Naive thymus-derived CD8-positive, alpha-beta T cell (primary cell): Measurements from ENCODE around the gene CFAP20DC. TPM values are rescaled to one million over a fixed set of nuclear protein-coding genes. Genes with fewer than 3 reads are reported as not detected.
"Not testable (repeated sequence)": the region's sequence is repeated elsewhere in the genome, so short reads cannot be mapped to it uniquely, and the experiment has no call there.

Experiments
- ATAC-seq, 2 donors: fragments of 150-1000 bp; cut with Tn5 transposase in 1 of 2; sonication (Bioruptor Pico), chemical (Tn5 transposase) in 1 of 2; 1 replicate in 1 of 2; 2 replicates in 1 of 2; pipeline ENCODE4 v1.10.0; 2021; ENCODE audit warnings: mild to moderate bottlenecking in 2 of 2, moderate library complexity in 2 of 2
- POLR2A ChIA-PET: fragments of 350-600 bp; sonication (Branson Sonifier 250); formaldehyde crosslinking; loops from one replicate; lab custom pipeline; 2021; ENCODE audit warnings: antibody characterized with exemption; lab: Charles Lee
- DNase-seq, 10 donors: peaks; one replicate each; pipeline versions ENCODE4 v3.0.0 to v3.0.0-alpha.2; 2020 to 2022
- H3K27ac Mint-ChIP-seq, 10 donors: one replicate each; pipeline ENCODE4 v1.8.0; 2020 to 2022; ENCODE audit warnings: mild to moderate bottlenecking in 10 of 10, mixed read lengths in 10 of 10, moderate library complexity in 4 of 10, inconsistent platforms in 1 of 10
- H3K27me3 Mint-ChIP-seq, 5 donors: one replicate each; pipeline ENCODE4 v1.8.0; 2021 to 2022; ENCODE audit warnings: mixed read lengths in 5 of 5
- H3K36me3 Mint-ChIP-seq, 3 donors: one replicate each; pipeline ENCODE4 v1.8.0; 2020 to 2022; ENCODE audit warnings: mixed read lengths in 3 of 3, mild to moderate bottlenecking in 2 of 3, inconsistent platforms in 1 of 3
- H3K4me1 Mint-ChIP-seq, 4 donors: one replicate each; pipeline ENCODE4 v1.8.0; 2021 to 2022; ENCODE audit warnings: mixed read lengths in 4 of 4
- H3K4me3 Mint-ChIP-seq, 10 donors: one replicate each; pipeline ENCODE4 v1.8.0; 2020 to 2022; ENCODE audit warnings: mild to moderate bottlenecking in 10 of 10, mixed read lengths in 10 of 10, moderate library complexity in 6 of 10, inconsistent platforms in 1 of 10
- H3K9me3 Mint-ChIP-seq, 9 donors: one replicate each; pipeline ENCODE4 v1.8.0; 2020 to 2022; ENCODE audit warnings: mixed read lengths in 9 of 9, mild to moderate bottlenecking in 3 of 9, inconsistent platforms in 1 of 9, moderate library complexity in 1 of 9
- polyA plus RNA-seq, 3 donors: library from polyadenylated mRNA; unstranded; fragments of 300-500 nt; fragmentation: Illumina TruSeq; gene quantifications; one replicate each; pipeline ENCODE4 v1.2.3, GENCODE V29; 2021
- total RNA-seq, 8 experiments: library from RNA in 2 of 8; stranded (reverse) in 2 of 8; gene quantifications; one replicate each; pipeline ENCODE4 v1.2.3 and lab custom pipeline; 2021 to 2026

Gene CFAP20DC
- total RNA-seq (under 1 TPM; 0.13 to 0.27 TPM), polyA plus RNA-seq (under 1 TPM in 2 of 3 donors, not detected in 1; 0.18 to 0.20 TPM), total RNA-seq (lab: John Stamatoyannopoulos, UW) (0 to 0.74 (median 0.23) reads per million in 6 experiments)

DNA sequence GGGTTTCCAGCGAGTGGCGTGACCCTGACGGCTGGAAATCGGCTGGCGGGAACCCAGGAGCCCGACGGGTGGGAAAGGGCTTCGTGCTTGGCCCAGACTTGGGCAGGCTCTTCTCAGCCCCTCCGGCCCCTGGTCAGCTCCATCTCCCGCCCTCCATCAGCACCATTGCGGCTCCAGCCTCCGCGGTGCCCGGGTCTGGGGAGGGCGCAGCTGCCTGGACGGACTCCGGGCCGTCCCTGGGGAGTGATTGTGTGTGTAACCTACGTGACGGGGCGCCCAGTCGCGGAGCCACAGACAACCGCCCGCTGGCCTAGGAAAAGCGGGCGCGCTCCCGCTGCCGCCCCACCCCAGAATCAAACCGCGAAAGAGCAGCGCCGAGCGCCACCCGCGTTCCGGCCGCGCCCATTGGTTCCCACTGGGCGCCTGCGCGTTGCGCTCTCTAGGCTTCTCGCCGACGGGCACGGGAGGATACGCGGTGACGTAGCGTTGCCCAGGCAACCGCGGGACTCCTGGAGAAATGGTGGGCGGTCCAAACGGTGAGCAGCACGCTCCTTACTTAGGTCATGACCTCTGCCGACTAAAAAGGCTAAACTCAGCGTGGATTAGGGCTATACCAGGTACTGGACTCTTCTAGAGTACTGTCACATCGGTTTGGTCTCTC, at the start of gene CFAP20DC:
Gene CFAP20DC, minus strand, starts transcription at position 355 of the 661 bp plus-strand sequence. CDS start 394 bp downstream, outside the sequence.
- H3K27ac Mint-ChIP-seq, result peak within 1 kb of the TSS in 9 of 10 donors; percentile 44 to 95 (median 86)
- H3K4me1 Mint-ChIP-seq, result peaks cover 0 to 9% (median 7%) of the 10 kb centered on the region in 4 donors
- peak within 1 kb of the TSS; percentile 71 to 88 (median 82) for H3K4me3 Mint-ChIP-seq
- peak; percentile 62 to 94 (median 86) for DNase-seq
- ATAC-seq, result peak; percentile 94 to 96
- POLR2A ChIA-PET, result no interaction called here
- H3K36me3 Mint-ChIP-seq, result no peaks in the 10 kb centered on the region
- H3K27me3 Mint-ChIP-seq, result peaks cover 0 to 3% (median 0%) of the 10 kb centered on the region in 5 donors
- H3K9me3 Mint-ChIP-seq, result no peaks in the 10 kb centered on the region

DNA sequence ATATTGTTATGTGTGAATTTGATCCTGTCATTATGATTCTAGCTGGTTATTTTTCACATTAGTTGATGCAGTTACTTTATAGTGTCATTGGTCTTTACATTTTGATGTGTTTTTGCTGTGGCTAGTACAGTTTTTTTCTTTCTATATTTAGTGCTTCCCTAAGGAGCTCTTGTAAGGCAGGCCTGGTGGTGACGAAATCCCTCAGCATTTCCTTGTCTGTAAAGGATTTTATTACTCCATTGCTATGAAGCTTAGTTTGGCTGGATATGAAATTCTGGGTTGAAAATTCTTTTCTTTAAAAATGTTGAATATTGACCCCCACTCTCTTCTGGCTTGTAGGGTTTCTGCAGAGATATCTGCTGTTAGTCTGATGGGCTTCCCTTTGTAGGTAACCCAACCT, 48.7 kb upstream of the CFAP20DC start:
- H3K4me1 Mint-ChIP-seq, ATAC-seq, H3K4me3 Mint-ChIP-seq, POLR2A ChIA-PET, DNase-seq, H3K36me3 Mint-ChIP-seq, H3K27ac Mint-ChIP-seq: not testable (repeated sequence)
- peaks cover 1 to 57% (median 12%) of the 10 kb centered on the region in 5 donors for H3K27me3 Mint-ChIP-seq
- H3K9me3 Mint-ChIP-seq, result peaks cover 0 to 29% (median 16%) of the 10 kb centered on the region in 9 donors

DNA sequence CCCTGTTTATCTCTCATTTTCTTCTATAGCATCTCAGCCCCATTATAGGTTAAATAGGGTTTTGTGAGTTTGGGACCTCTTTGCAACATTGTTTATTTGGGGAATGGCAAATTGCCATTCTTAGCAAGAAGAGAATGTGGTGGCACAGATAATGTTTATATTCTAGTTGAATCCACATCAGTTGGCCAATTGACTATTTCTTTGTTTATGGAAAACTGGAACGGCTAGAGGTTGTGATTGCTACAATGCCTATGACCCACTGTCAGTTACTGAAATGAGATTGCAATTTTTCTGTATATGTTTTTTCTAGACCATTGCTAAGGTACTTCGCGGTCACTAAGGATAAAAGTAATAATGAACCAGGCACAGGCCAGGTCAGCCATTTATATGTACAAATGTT, 44.6 kb upstream of the CFAP20DC start:
- Mint-ChIP-seq H3K36me3 (peaks cover 0 to 9% (median 4%) of the 10 kb centered on the region in 3 donors), H3K9me3 (peaks cover 0 to 27% (median 16%) of the 10 kb centered on the region in 9 donors), H3K27me3 (peaks cover 0 to 26% (median 2%) of the 10 kb centered on the region in 5 donors), H3K27ac (no peak overlapping the region), H3K4me3 (no peak overlapping the region), H3K4me1 (no peaks in the 10 kb centered on the region)
- POLR2A ChIA-PET, result no interaction called here
- ATAC-seq, result no peak
- no peak for DNase-seq

DNA sequence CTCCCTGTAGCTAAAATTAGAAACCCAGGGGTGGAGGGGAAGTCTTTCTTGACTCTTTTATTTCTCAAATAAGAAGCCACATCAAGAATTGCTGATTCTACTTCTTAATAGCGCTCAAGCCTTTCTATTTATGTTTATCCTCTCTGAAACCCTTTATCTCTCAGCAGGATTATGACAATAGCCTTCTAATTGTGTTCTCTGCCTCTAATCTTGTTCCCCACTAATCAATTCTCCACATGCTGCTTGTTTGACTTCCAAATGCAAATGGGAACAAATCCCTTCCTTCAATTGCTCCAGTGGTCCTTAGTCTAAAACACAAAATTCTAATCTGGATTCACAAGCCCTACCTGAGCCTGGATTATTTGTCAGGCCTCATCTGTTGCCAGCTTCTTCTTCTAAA, 43.7 kb upstream of the CFAP20DC start:
- ATAC-seq (no peak), DNase-seq (no peak)
- Mint-ChIP-seq H3K9me3 (peaks cover 0 to 19% (median 13%) of the 10 kb centered on the region in 9 donors), H3K27ac (no peak overlapping the region), H3K27me3 (peaks cover 0 to 17% (median 2%) of the 10 kb centered on the region in 5 donors), H3K4me3 (no peak overlapping the region), H3K4me1 (no peaks in the 10 kb centered on the region), H3K36me3 (peaks cover 0 to 9% (median 4%) of the 10 kb centered on the region in 3 donors)
- POLR2A ChIA-PET, result no interaction called here

DNA sequence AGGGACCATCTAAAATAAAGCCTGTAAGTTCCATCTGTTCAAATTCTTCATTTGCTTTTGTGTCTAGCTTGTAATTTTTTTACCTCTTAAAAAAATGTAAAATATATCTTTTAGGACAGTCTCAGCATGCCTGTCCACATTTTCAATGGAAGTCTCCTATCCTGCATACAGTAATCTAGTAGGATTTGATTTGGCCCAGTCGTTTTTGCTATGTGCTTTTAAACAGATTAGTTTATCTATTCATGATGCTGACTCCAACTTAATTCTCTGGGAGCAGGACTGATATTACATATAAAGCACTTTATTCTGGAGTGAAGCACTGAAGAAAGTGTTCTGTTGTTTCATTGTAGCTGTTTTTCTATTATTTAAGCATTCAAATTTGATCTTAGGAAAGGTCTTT, 38.9 kb upstream of the CFAP20DC start:
- POLR2A ChIA-PET, result no interaction called here
- Mint-ChIP-seq H3K4me1 (no peaks in the 10 kb centered on the region), H3K27ac (no peak overlapping the region), H3K27me3 (peaks cover 2 to 28% (median 4%) of the 10 kb centered on the region in 5 donors), H3K4me3 (no peak overlapping the region), H3K9me3 (peaks cover 0 to 1% (median 0%) of the 10 kb centered on the region in 9 donors), H3K36me3 (peaks cover 0 to 1% (median 0%) of the 10 kb centered on the region in 3 donors)
- ATAC-seq (no peak), DNase-seq (no peak)

DNA sequence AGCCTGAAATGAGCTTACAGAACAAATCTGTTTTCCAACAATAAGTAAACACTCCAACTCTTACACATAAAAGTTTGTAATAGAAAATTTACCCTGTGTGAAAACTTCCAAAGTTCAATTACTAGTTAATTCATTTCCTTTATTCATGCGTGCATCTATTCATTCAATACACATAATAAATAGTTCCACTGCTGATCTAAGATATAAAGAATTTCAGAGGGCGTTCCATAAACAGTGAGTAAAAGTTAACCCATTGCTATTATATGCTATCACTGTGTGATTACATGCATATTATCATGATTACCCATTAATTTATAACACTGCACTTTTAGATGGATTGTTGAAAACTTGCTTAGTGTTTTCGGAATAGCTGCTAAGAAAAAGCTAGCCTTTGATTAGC, 36.2 kb upstream of the CFAP20DC start:
- H3K27me3 Mint-ChIP-seq, result peaks cover 12 to 45% (median 16%) of the 10 kb centered on the region in 5 donors
- H3K4me3 Mint-ChIP-seq, result no peak overlapping the region
- H3K9me3 Mint-ChIP-seq, result peaks cover 0 to 2% (median 0%) of the 10 kb centered on the region in 9 donors
- DNase-seq (no peak), ATAC-seq (no peak)
- peak overlapping the region in 1 of 10 donors; percentile 58 for H3K27ac Mint-ChIP-seq
- POLR2A ChIA-PET, result no interaction called here
- H3K36me3 Mint-ChIP-seq, result peaks cover 0 to 6% (median 0%) of the 10 kb centered on the region in 3 donors
- no peaks in the 10 kb centered on the region for H3K4me1 Mint-ChIP-seq

DNA sequence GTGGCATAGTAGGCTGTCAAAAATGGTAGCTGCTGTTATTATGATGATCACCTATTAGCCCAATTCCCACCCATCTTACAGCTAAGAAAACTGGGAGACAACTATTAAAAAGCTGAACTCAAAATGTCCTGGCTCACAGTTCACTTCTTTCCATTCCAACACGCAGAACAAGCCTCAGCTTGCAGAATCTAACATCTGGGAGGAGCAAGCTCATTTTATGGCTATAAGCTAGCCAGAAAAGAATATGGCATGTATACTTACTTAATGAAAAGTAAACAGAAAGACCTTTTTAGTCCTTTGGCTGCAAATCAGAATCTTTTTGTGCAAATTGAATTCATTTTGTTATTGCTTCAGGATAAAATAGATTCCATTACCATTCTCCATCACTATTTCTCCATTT, 34.8 kb upstream of the CFAP20DC start:
- POLR2A ChIA-PET, result no interaction called here
- H3K4me3 Mint-ChIP-seq, result no peak overlapping the region
- no peak for DNase-seq
- H3K36me3 Mint-ChIP-seq, result peaks cover 0 to 6% (median 0%) of the 10 kb centered on the region in 3 donors
- ATAC-seq, result no peak
- no peaks in the 10 kb centered on the region for H3K4me1 Mint-ChIP-seq
- H3K9me3 Mint-ChIP-seq, result peaks cover 0 to 2% (median 0%) of the 10 kb centered on the region in 9 donors
- H3K27ac Mint-ChIP-seq, result no peak overlapping the region
- peaks cover 12 to 54% (median 19%) of the 10 kb centered on the region in 5 donors for H3K27me3 Mint-ChIP-seq

DNA sequence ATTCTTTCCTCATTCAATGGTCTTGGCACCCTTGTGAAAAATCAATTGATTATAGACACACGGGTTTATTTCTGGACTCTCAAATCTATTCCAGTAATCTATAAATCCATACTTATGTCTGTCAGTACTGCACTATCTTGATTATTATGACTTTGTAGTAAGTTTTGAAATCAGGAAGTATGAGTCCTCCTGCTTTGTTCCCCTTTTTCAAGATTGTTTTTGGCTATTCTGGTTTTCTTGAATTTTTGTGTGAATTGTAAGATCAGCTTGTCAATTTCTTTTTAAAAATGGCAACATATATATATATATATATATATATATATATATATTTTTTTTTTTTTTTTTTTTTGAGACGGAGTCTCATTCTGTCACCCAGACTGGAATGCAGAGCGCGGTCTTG, 32.3 kb upstream of the CFAP20DC start:
- no peaks in the 10 kb centered on the region for H3K4me1 Mint-ChIP-seq
- no peak overlapping the region for H3K4me3 Mint-ChIP-seq
- H3K27ac Mint-ChIP-seq, result no peak overlapping the region
- peaks cover 0 to 6% (median 0%) of the 10 kb centered on the region in 3 donors for H3K36me3 Mint-ChIP-seq
- ATAC-seq (no peak), DNase-seq (no peak)
- H3K9me3 Mint-ChIP-seq, result peaks cover 0 to 2% (median 0%) of the 10 kb centered on the region in 9 donors
- POLR2A ChIA-PET, result no interaction called here
- H3K27me3 Mint-ChIP-seq, result peaks cover 10 to 59% (median 18%) of the 10 kb centered on the region in 5 donors

DNA sequence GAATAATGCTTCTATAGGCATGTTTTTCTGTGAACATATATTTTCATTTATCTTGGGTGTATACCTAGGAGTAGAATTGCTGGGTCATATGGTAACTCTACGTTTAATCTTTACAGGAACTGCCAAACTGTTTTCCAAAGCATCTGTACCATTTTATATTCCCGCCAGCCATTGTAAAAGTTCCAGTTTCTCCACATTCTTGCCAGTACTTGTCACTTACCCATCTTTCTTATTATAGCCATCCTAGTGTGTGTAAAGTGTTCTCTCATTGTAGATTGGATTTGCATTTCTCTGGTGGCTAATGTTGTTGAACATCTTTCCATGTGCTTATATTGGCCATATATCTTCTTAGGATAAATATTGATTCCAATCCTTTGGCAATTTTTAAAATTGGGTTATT, 31.2 kb upstream of the CFAP20DC start:
- Mint-ChIP-seq H3K27me3 (peaks cover 13 to 53% (median 22%) of the 10 kb centered on the region in 5 donors), H3K36me3 (peaks cover 0 to 6% (median 0%) of the 10 kb centered on the region in 3 donors), H3K9me3 (peaks cover 0 to 2% (median 0%) of the 10 kb centered on the region in 9 donors), H3K4me1 (no peaks in the 10 kb centered on the region), H3K27ac (no peak overlapping the region), H3K4me3 (no peak overlapping the region)
- DNase-seq (no peak), ATAC-seq (no peak)
- POLR2A ChIA-PET, result no interaction called here

DNA sequence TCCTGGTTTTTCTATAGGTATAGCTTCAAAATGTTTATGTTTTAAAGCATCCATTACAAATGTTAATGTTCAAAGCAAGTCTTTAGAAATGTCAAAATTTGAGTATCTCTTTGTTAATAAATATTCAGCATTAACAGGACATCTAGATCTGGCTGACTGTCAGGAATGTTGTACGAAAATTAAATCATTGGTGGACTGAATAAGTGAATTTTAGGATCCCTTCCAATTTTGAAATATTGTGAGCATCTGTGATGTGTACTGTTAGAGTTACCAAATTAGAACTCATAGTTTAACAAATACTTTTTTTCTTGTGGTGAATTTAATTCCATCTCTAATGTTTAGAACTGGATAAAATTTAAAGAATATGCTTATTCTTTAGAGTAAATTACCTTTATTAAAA, 30.1 kb upstream of the CFAP20DC start:
- no peak for ATAC-seq
- Mint-ChIP-seq H3K27me3 (peaks cover 11 to 52% (median 22%) of the 10 kb centered on the region in 5 donors), H3K4me3 (no peak overlapping the region), H3K36me3 (peaks cover 0 to 6% (median 0%) of the 10 kb centered on the region in 3 donors), H3K27ac (no peak overlapping the region), H3K9me3 (peaks cover 0 to 2% (median 0%) of the 10 kb centered on the region in 9 donors), H3K4me1 (no peaks in the 10 kb centered on the region)
- DNase-seq, result no peak
- POLR2A ChIA-PET, result no interaction called here

DNA sequence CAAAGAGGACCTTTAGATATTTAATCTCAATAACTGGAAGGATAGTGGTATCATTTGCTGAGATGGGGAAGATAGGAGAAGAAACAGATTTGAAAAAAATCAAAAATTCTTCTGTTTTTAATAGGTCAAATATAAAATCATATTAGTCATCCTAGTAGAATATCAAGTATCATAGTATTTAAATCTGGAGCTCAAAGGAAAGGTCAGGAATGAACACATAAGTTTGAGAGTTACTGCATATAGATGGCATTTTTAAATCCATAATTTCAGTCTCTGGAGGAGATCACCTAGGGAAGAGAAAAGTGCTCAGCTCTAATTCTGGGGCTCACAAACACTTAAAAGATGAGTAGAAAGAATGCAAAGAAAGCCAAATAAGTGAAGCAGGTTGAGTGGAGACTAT, 24.9 kb upstream of the CFAP20DC start:
- POLR2A ChIA-PET, result no interaction called here
- DNase-seq, result no peak
- Mint-ChIP-seq H3K27ac (no peak overlapping the region), H3K9me3 (no peaks in the 10 kb centered on the region), H3K4me3 (no peak overlapping the region), H3K27me3 (peaks cover 14 to 60% (median 24%) of the 10 kb centered on the region in 5 donors), H3K4me1 (peaks cover 0 to 11% (median 0%) of the 10 kb centered on the region in 4 donors), H3K36me3 (no peaks in the 10 kb centered on the region)
- no peak for ATAC-seq

DNA sequence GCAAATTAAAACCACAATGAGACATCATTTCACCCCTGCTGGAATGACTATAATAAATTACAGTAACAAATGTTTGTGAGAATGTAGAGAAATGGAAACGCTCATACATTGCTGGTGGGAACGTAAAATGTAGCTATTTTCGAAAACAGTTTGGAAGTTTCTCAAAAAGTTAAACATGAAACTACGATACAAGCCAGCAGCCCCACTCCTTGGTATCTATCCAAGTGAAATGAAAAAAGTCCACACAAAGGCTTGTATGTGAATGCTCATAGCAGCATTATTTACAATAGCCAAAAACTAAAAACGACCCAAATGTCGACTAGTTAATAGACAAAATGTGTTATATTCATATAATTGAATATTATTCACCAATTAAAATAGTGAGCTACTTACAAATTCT, 22.9 kb upstream of the CFAP20DC start:
- peaks cover 15 to 47% (median 27%) of the 10 kb centered on the region in 5 donors for H3K27me3 Mint-ChIP-seq
- H3K9me3 Mint-ChIP-seq, result peaks cover 0 to 4% (median 0%) of the 10 kb centered on the region in 9 donors
- no peak overlapping the region for H3K27ac Mint-ChIP-seq
- no peaks in the 10 kb centered on the region for H3K36me3 Mint-ChIP-seq
- no peak overlapping the region for H3K4me3 Mint-ChIP-seq
- POLR2A ChIA-PET, result no interaction called here
- DNase-seq (no peak), ATAC-seq (no peak)
- H3K4me1 Mint-ChIP-seq, result peaks cover 0 to 13% (median 0%) of the 10 kb centered on the region in 4 donors

DNA sequence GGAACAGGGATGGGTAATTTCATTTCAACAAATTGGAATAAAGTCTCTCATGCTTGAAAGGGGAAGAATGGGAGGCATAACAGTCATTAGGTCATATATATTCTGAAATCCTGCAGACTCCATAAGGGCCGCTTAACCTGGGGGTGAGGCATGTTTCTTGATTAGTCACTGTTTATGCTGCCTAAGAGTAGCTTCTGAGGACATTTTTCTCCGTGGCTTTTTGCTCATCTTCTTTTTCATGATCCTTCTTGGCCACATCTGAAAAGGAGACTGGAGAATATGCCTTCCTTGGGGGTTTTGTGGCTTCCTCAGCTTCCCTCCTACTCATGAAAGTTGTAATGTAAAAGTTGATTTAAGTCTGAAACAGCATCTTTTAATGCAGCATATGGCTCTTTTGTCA, 20.0 kb upstream of the CFAP20DC start:
- Mint-ChIP-seq H3K27me3 (peaks cover 23 to 58% (median 34%) of the 10 kb centered on the region in 5 donors), H3K9me3 (peaks cover 0 to 4% (median 0%) of the 10 kb centered on the region in 9 donors), H3K27ac (no peak overlapping the region), H3K4me1 (peaks cover 0 to 13% (median 0%) of the 10 kb centered on the region in 4 donors), H3K4me3 (no peak overlapping the region), H3K36me3 (peaks cover 0 to 3% (median 0%) of the 10 kb centered on the region in 3 donors)
- peak in 1 of 10 donors; percentile 5 for DNase-seq
- POLR2A ChIA-PET, result no interaction called here
- no peak for ATAC-seq
